ENCODE measurements around the gene ANXA1. TPM values are rescaled to one million over a fixed set of nuclear protein-coding genes. Genes with fewer than 3 reads are reported as not detected.

The ANXA1 gene
- total RNA-seq, 1 experiment from 2014 or later: 486 TPM

- Histone ChIP-seq H3K9me2 (ENCODE audit: insufficient read depth) (no peaks in the 10 kb centered on the region), H3K36me3 (ENCODE audit: control insufficient read depth in 1 of 2, insufficient read depth in 2 of 2, low read length in 2 of 2) (peaks cover 31 to 48% of the 10 kb centered on the region in 2 experiments), H3K9ac (ENCODE audit: low read length) (no peak overlapping the region), H2AFZ (ENCODE audit: low read depth, low read length, poor library complexity, severe bottlenecking) (no peak overlapping the region), H3K79me2 (ENCODE audit: insufficient read depth, low read length) (no peaks in the 10 kb centered on the region), H3K27me3 (ENCODE audit: insufficient read depth, low read length) (no peaks in the 10 kb centered on the region), H3K4me1 (ENCODE audit: control insufficient read depth in 1 of 2, insufficient read depth in 2 of 2, low read length in 2 of 2) (peaks cover under 1 to 7% of the 10 kb centered on the region in 2 experiments; a peak in 1 of 4 replicates), H3K4me3 (replicated peaks in 1 of 2; ENCODE audit: low read depth in 1 of 2, low read length in 2 of 2) (no peak overlapping the region), H3K27ac (ENCODE audit: low read depth, low read length) (no peak overlapping the region), H3K4me2 (ENCODE audit: low read length) (no peak overlapping the region), H3K9me3 (ENCODE audit: control insufficient read depth in 1 of 2, insufficient read depth in 1 of 2, low read depth in 1 of 2, low read length in 2 of 2) (no peaks in the 10 kb centered on the region), H4K20me1 (ENCODE audit: insufficient read depth) (no peaks in the 10 kb centered on the region)
- ChIA-PET CTCF (interaction anchor here (2.6 kb wide), 1 partner anchor 63 kb away, joined by 12 read pairs; no protein-coding TSS in a partner anchor), POLR2A (interaction anchor here (0.8 to 1.9 kb wide), 3 partner anchors 10 to 18 kb away, joined by 3 to 6 read pairs (median 3); partner anchors contain the start of gene ANXA1), RAD21 (ENCODE audit: low non-redundant PET in 1 of 2, low total read pairs in 2 of 2, uncharacterized antibody in 2 of 2, unreplicated experiment in 2 of 2) (no interaction called here)
- intact Hi-C loops (cut with micrococcal nuclease): no loop called here
- no peak for DNase-seq (ENCODE audit: low read depth, low spot score)
- no peak for TF ChIP-seq EZH2phosphoT487 (IDR thresholded peaks at IDR 0.05; ENCODE audit: borderline replicate concordance)
- no peak for TF ChIP-seq ZFX (IDR thresholded peaks at IDR 0.05)
- no peak for TF ChIP-seq ATF3 (IDR thresholded peaks at IDR 0.05)
- TF ChIP-seq POLR2A (IDR thresholded peaks at IDR 0.05; ENCODE audit: borderline replicate concordance, extremely low read depth, insufficient read depth, insufficient read length): no peak
- ATAC-seq: no peak
- BruUV-seq (replicated peaks): no TSS peak
Measured at GRCh38 chr9:73170185-73170957, 18.7 kb downstream of the ANXA1 start.

GRCh38 chr9:73172901-73173215, 21.2 kb downstream of the ANXA1 start:
- ChIA-PET POLR2A (interaction anchor here (0.8 to 2.3 kb wide), 5 partner anchors 11 to 21 kb away, joined by 3 to 8 read pairs (median 3); partner anchors contain the start of gene ANXA1), CTCF (interaction anchor here (2.1 to 2.6 kb wide), 2 partner anchors 65 to 315 kb away, joined by 5 to 12 read pairs; no protein-coding TSS in a partner anchor)
- H3K4me2 ChIP-seq (ENCODE audit: low read length): no peak overlapping the region
- TF ChIP-seq ATF3 (IDR thresholded peaks at IDR 0.05): no peak
- no peak for TF ChIP-seq ZBTB33 (IDR thresholded peaks at IDR 0.05; ENCODE audit: extremely low read depth, insufficient replicate concordance, low read length)
- TF ChIP-seq SP1 (IDR thresholded peaks at IDR 0.05; ENCODE audit: low read depth): no peak
- no peak for TF ChIP-seq JUND (IDR thresholded peaks at IDR 0.05)
- TF ChIP-seq ZFX (IDR thresholded peaks at IDR 0.05): no peak
- no peak for TF ChIP-seq EZH2phosphoT487 (IDR thresholded peaks at IDR 0.05; ENCODE audit: borderline replicate concordance)
- TF ChIP-seq MAX (IDR thresholded peaks at IDR 0.05): no peak
- TF ChIP-seq CTCF (IDR thresholded peaks at IDR 0.05 in 2 of 3, conservative IDR thresholded peaks at IDR 0.05 in 1 of 3; ENCODE audit: borderline replicate concordance in 1 of 3, insufficient read depth in 1 of 3, low read depth in 2 of 3, low read length in 2 of 3): no peak
- TF ChIP-seq FOSL1 (IDR thresholded peaks at IDR 0.05; ENCODE audit: low read depth): no peak
- no peak for TF ChIP-seq SRF (IDR thresholded peaks at IDR 0.05; ENCODE audit: low read depth)
- no peak for TF ChIP-seq CEBPB (IDR thresholded peaks at IDR 0.05; ENCODE audit: low read depth)
- TF ChIP-seq POLR2A (IDR thresholded peaks at IDR 0.05; ENCODE audit: borderline replicate concordance, extremely low read depth, insufficient read depth, insufficient read length): no peak
- TF ChIP-seq EGR1 (IDR thresholded peaks at IDR 0.05; ENCODE audit: low read depth): no peak
- no peak for TF ChIP-seq CBX3 (IDR thresholded peaks at IDR 0.05; ENCODE audit: low read depth)
- TF ChIP-seq POLR2AphosphoS5 (IDR thresholded peaks at IDR 0.05; ENCODE audit: low read depth, low read length): no peak

More at GRCh38 chr9:73172901-73173215, 21.2 kb downstream of the ANXA1 start:
- no peak overlapping the region for H2AFZ ChIP-seq (ENCODE audit: low read depth, low read length, poor library complexity, severe bottlenecking)
- peaks cover 6 to 26% of the 10 kb centered on the region in 2 experiments for H3K36me3 ChIP-seq (ENCODE audit: control insufficient read depth in 1 of 2, insufficient read depth in 2 of 2, low read length in 2 of 2)
- H3K4me1 ChIP-seq (ENCODE audit: control insufficient read depth in 1 of 2, insufficient read depth in 2 of 2, low read length in 2 of 2): peaks cover 20 to 29% of the 10 kb centered on the region in 2 experiments
- TSS peak; percentile 1 for BruUV-seq (replicated peaks)
- DNase-seq (ENCODE audit: low read depth, low spot score): no peak
- H3K4me3 ChIP-seq (replicated peaks in 1 of 2; ENCODE audit: low read depth in 1 of 2, low read length in 2 of 2): no peak overlapping the region
- RAD21 ChIA-PET (ENCODE audit: low non-redundant PET in 1 of 2, low total read pairs in 2 of 2, uncharacterized antibody in 2 of 2, unreplicated experiment in 2 of 2): interaction anchor here in 1 of 2 experiments (0.9 kb wide), 1 partner anchor 65 kb away, joined by 4 read pairs; no protein-coding TSS in a partner anchor
- H3K9ac ChIP-seq (ENCODE audit: low read length): no peak overlapping the region
- H3K27me3 ChIP-seq (ENCODE audit: insufficient read depth, low read length): no peaks in the 10 kb centered on the region
- no peaks in the 10 kb centered on the region for H3K9me2 ChIP-seq (ENCODE audit: insufficient read depth)
- no peaks in the 10 kb centered on the region for H3K9me3 ChIP-seq (ENCODE audit: control insufficient read depth in 1 of 2, insufficient read depth in 1 of 2, low read depth in 1 of 2, low read length in 2 of 2)
- no peaks in the 10 kb centered on the region for H4K20me1 ChIP-seq (ENCODE audit: insufficient read depth)
- no peaks in the 10 kb centered on the region for H3K79me2 ChIP-seq (ENCODE audit: insufficient read depth, low read length)
- H3K27ac ChIP-seq (ENCODE audit: low read depth, low read length): no peak overlapping the region
- intact Hi-C loops (cut with micrococcal nuclease): no loop called here
- ATAC-seq: no peak
